ENCODE data around the gene COBLL1. TPM values are rescaled to one million over a fixed set of nuclear protein-coding genes. Genes with fewer than 3 reads are reported as not detected.

COBLL1 gene
- total RNA-seq, 2 experiments from 2014 or later, result 0.53 TPM; not detected in 1

- ATAC-seq (ENCODE audit: poor library complexity) (no peak), DNase-seq (no peak)
- Histone ChIP-seq H3K4me3 (ENCODE audit: low read length) (no peak overlapping the region), H3K9me3 (ENCODE audit: control insufficient read depth in 1 of 2, insufficient read depth in 1 of 2, low read length in 2 of 2) (peaks cover 0 to 2% of the 10 kb centered on the region in 2 experiments), H3K36me3 (ENCODE audit: insufficient read depth, low read length) (no peaks in the 10 kb centered on the region), H3K27ac (ENCODE audit: low read depth in 1 of 2, low read length in 2 of 2) (no peak overlapping the region), H3K4me1 (ENCODE audit: insufficient read depth, low read length) (no peaks in the 10 kb centered on the region), H3K27me3 (ENCODE audit: control insufficient read depth in 1 of 2, insufficient read depth in 2 of 2, low read length in 2 of 2) (no peaks in the 10 kb centered on the region)
- H3K9me3 Mint-ChIP-seq, result no peaks in the 10 kb centered on the region
- intact Hi-C loops (cut with DNase I, micrococcal nuclease), result no loop called here
- no peaks in the 10 kb centered on the region for H3K36me3 Mint-ChIP-seq (ENCODE audit: low read depth)
- no peaks in the 10 kb centered on the region for H3K4me1 Mint-ChIP-seq (ENCODE audit: low read depth)
- ChIA-PET CTCF (no interaction called here), POLR2A (no interaction called here)
- TF ChIP-seq CTCF (IDR thresholded peaks at IDR 0.05), result no peak
- no peak overlapping the region for H3K27ac Mint-ChIP-seq
- H3K27me3 Mint-ChIP-seq, result no peaks in the 10 kb centered on the region
- no peak overlapping the region for H3K4me3 Mint-ChIP-seq
Measured at GRCh38 chr2:164662868-164663631, 178.6 kb downstream of the COBLL1 start.

- no peak for TF ChIP-seq CTCF (IDR thresholded peaks at IDR 0.05)
- no peak overlapping the region for H3K4me3 ChIP-seq (ENCODE audit: low read length)
- H3K27ac ChIP-seq (ENCODE audit: low read depth in 1 of 2, low read length in 2 of 2), result no peak overlapping the region
- CTCF ChIA-PET, result no interaction called here
- peaks cover 0 to 2% of the 10 kb centered on the region in 2 experiments for H3K9me3 ChIP-seq (ENCODE audit: control insufficient read depth in 1 of 2, insufficient read depth in 1 of 2, low read length in 2 of 2)
- Mint-ChIP-seq H3K27me3 (no peaks in the 10 kb centered on the region), H3K36me3 (ENCODE audit: low read depth) (no peaks in the 10 kb centered on the region), H3K4me3 (no peak overlapping the region), H3K4me1 (ENCODE audit: low read depth) (no peaks in the 10 kb centered on the region), H3K9me3 (no peaks in the 10 kb centered on the region), H3K27ac (no peak overlapping the region)
- no peaks in the 10 kb centered on the region for H3K36me3 ChIP-seq (ENCODE audit: insufficient read depth, low read length)
- POLR2A ChIA-PET, result no interaction called here
- DNase-seq (no peak), ATAC-seq (ENCODE audit: poor library complexity) (no peak)
- H3K27me3 ChIP-seq (ENCODE audit: control insufficient read depth in 1 of 2, insufficient read depth in 2 of 2, low read length in 2 of 2), result no peaks in the 10 kb centered on the region
- no peaks in the 10 kb centered on the region for H3K4me1 ChIP-seq (ENCODE audit: insufficient read depth, low read length)
- intact Hi-C loops (cut with DNase I, micrococcal nuclease), result no loop called here
Measured at GRCh38 chr2:164662066-164662465, 179.6 kb downstream of the COBLL1 start.

GRCh38 chr2:164661349-164661748, 180.3 kb downstream of the COBLL1 start:
- Mint-ChIP-seq H3K27ac (no peak overlapping the region), H3K9me3 (no peaks in the 10 kb centered on the region), H3K27me3 (no peaks in the 10 kb centered on the region), H3K4me1 (ENCODE audit: low read depth) (no peaks in the 10 kb centered on the region), H3K4me3 (no peak overlapping the region), H3K36me3 (ENCODE audit: low read depth) (no peaks in the 10 kb centered on the region)
- H3K9me3 ChIP-seq (ENCODE audit: control insufficient read depth in 1 of 2, insufficient read depth in 1 of 2, low read length in 2 of 2), result peaks cover 0 to 2% of the 10 kb centered on the region in 2 experiments
- CTCF ChIA-PET, result no interaction called here
- no peaks in the 10 kb centered on the region for H3K27me3 ChIP-seq (ENCODE audit: control insufficient read depth in 1 of 2, insufficient read depth in 2 of 2, low read length in 2 of 2)
- no peaks in the 10 kb centered on the region for H3K4me1 ChIP-seq (ENCODE audit: insufficient read depth, low read length)
- POLR2A ChIA-PET, result no interaction called here
- TF ChIP-seq CTCF (IDR thresholded peaks at IDR 0.05), result no peak
- H3K4me3 ChIP-seq (ENCODE audit: low read length), result no peak overlapping the region
- H3K36me3 ChIP-seq (ENCODE audit: insufficient read depth, low read length), result no peaks in the 10 kb centered on the region
- no peak for DNase-seq
- no peak overlapping the region for H3K27ac ChIP-seq (ENCODE audit: low read depth in 1 of 2, low read length in 2 of 2)
- no peak for ATAC-seq (ENCODE audit: poor library complexity)
- intact Hi-C loops (cut with DNase I, micrococcal nuclease), result no loop called here

Data from CD4-positive, alpha-beta T cell (primary cell).